ENCODE results near the gene PALD1. TPM values are rescaled to one million over a fixed set of nuclear protein-coding genes. Genes with fewer than 3 reads are reported as not detected.

The PALD1 gene
- total RNA-seq, 2 donors from 2014 or later, result 17.3 to 19.7 TPM

- WGBS, 2 experiments (ENCODE audit: insufficient coverage in 1 of 2, insufficient read length in 1 of 2), result 93 to 100% methylated on average over 1 to 3 of the region's 3 CpGs
These were observed 89.5 kb downstream of the PALD1 start for GRCh38 chr10:70568113-70568512.

GRCh38 chr10:70568781-70569495 is 90.4 kb downstream of the PALD1 start:
- Mint-ChIP-seq H3K27me3 (ENCODE audit: insufficient read depth) (no peaks in the 10 kb centered on the region), H3K4me3 (no peak overlapping the region), H3K9me3 (no peaks in the 10 kb centered on the region), H3K4me1 (no peaks in the 10 kb centered on the region), H3K27ac (no peak overlapping the region), H3K36me3 (ENCODE audit: low read depth) (peaks cover 3% of the 10 kb centered on the region)
- no peak for DNase-seq
- WGBS, 2 experiments (ENCODE audit: insufficient coverage in 1 of 2, insufficient read length in 1 of 2), result 85 to 91% methylated on average over 2 to 6 of the region's 7 CpGs
- H3K4me1 ChIP-seq (ENCODE audit: control insufficient read depth, insufficient read depth, low read length), result no peaks in the 10 kb centered on the region
- TF ChIP-seq CTCF (conservative IDR thresholded peaks at IDR 0.05), result no peak
- H3K27me3 ChIP-seq (ENCODE audit: control insufficient read depth, insufficient read depth, low read length, poor library complexity, severe bottlenecking), result no peaks in the 10 kb centered on the region
- H3K9me3 ChIP-seq (ENCODE audit: control insufficient read depth, low read length), result no peaks in the 10 kb centered on the region
- no peaks in the 10 kb centered on the region for H3K36me3 ChIP-seq (ENCODE audit: control insufficient read depth, insufficient read depth, low read length)
- no peak overlapping the region for H3K9ac ChIP-seq (ENCODE audit: extremely low read depth, low read length, poor library complexity, severe bottlenecking)
- H3K4me3 ChIP-seq (ENCODE audit: low read length), result no peak overlapping the region
- H3K27ac ChIP-seq (ENCODE audit: low read depth, low read length), result no peak overlapping the region

More at GRCh38 chr10:70568113-70568512, 89.5 kb downstream of the PALD1 start:
- Histone ChIP-seq H3K36me3 (ENCODE audit: control insufficient read depth, insufficient read depth, low read length) (no peaks in the 10 kb centered on the region), H3K9me3 (ENCODE audit: control insufficient read depth, low read length) (no peaks in the 10 kb centered on the region), H3K27me3 (ENCODE audit: control insufficient read depth, insufficient read depth, low read length, poor library complexity, severe bottlenecking) (no peaks in the 10 kb centered on the region), H3K4me3 (ENCODE audit: low read length) (no peak overlapping the region), H3K4me1 (ENCODE audit: control insufficient read depth, insufficient read depth, low read length) (no peaks in the 10 kb centered on the region), H3K9ac (ENCODE audit: extremely low read depth, low read length, poor library complexity, severe bottlenecking) (no peak overlapping the region), H3K27ac (ENCODE audit: low read depth, low read length) (no peak overlapping the region)
- no peak overlapping the region for H3K27ac Mint-ChIP-seq
- H3K9me3 Mint-ChIP-seq, result no peaks in the 10 kb centered on the region
- no peaks in the 10 kb centered on the region for H3K27me3 Mint-ChIP-seq (ENCODE audit: insufficient read depth)
- no peak for TF ChIP-seq CTCF (conservative IDR thresholded peaks at IDR 0.05)
- DNase-seq, result no peak
- peaks cover 3% of the 10 kb centered on the region for H3K36me3 Mint-ChIP-seq (ENCODE audit: low read depth)
- H3K4me1 Mint-ChIP-seq, result no peaks in the 10 kb centered on the region
- no peak overlapping the region for H3K4me3 Mint-ChIP-seq

- Mint-ChIP-seq H3K4me1 (no peaks in the 10 kb centered on the region), H3K4me3 (no peak overlapping the region), H3K27me3 (ENCODE audit: insufficient read depth) (no peaks in the 10 kb centered on the region), H3K36me3 (ENCODE audit: low read depth) (peaks cover 2% of the 10 kb centered on the region), H3K9me3 (no peaks in the 10 kb centered on the region), H3K27ac (no peak overlapping the region)
- no peak for TF ChIP-seq CTCF (conservative IDR thresholded peaks at IDR 0.05)
- H3K4me1 ChIP-seq (ENCODE audit: control insufficient read depth, insufficient read depth, low read length), result no peaks in the 10 kb centered on the region
- no peak overlapping the region for H3K27ac ChIP-seq (ENCODE audit: low read depth, low read length)
- no peaks in the 10 kb centered on the region for H3K9me3 ChIP-seq (ENCODE audit: control insufficient read depth, low read length)
- WGBS, 2 experiments (ENCODE audit: insufficient coverage in 1 of 2, insufficient read length in 1 of 2), result 64 to 69% methylated on average over 3 to 4 of the region's 4 CpGs
- DNase-seq, result no peak
- no peaks in the 10 kb centered on the region for H3K27me3 ChIP-seq (ENCODE audit: control insufficient read depth, insufficient read depth, low read length, poor library complexity, severe bottlenecking)
- no peak overlapping the region for H3K4me3 ChIP-seq (ENCODE audit: low read length)
- H3K36me3 ChIP-seq (ENCODE audit: control insufficient read depth, insufficient read depth, low read length), result no peaks in the 10 kb centered on the region
- H3K9ac ChIP-seq (ENCODE audit: extremely low read depth, low read length, poor library complexity, severe bottlenecking), result no peak overlapping the region
These were observed 92.7 kb downstream of the PALD1 start for GRCh38 chr10:70571236-70571635.
